Measurements from ENCODE around the gene PARP6. TPM values are rescaled to one million over a fixed set of nuclear protein-coding genes. Genes with fewer than 3 reads are reported as not detected.

Gene PARP6
- total and polyA plus RNA-seq, 2 donors (not counting 1 experiment from before 2014, with no cell fraction given), result 118 to 134 TPM

DNA sequence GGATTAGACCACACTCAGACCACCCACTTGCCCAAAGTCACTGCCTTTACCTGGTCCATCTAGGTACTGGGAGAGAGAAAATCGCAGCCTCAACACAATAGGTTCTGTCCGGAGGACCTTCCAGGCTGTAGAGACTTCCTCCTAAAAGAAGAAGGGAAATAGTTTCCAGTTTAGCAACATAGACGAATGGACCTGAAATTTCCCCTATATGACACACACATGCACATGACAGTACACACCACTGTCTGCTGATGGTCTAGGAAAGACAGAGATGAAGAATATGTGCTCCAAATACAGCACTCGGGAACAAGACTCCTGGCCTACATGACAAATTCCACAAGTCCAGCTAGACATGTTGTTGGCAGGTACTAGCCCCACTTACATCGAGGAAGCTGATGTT, 7.3 kb downstream of the PARP6 start:
- no peak overlapping the region for H3K27ac ChIP-seq (ENCODE audit: low read length in 2 of 2)
- WGBS (ENCODE audit: insufficient coverage), result no CpG with 5 or more reads among the region's 5 CpGs

DNA sequence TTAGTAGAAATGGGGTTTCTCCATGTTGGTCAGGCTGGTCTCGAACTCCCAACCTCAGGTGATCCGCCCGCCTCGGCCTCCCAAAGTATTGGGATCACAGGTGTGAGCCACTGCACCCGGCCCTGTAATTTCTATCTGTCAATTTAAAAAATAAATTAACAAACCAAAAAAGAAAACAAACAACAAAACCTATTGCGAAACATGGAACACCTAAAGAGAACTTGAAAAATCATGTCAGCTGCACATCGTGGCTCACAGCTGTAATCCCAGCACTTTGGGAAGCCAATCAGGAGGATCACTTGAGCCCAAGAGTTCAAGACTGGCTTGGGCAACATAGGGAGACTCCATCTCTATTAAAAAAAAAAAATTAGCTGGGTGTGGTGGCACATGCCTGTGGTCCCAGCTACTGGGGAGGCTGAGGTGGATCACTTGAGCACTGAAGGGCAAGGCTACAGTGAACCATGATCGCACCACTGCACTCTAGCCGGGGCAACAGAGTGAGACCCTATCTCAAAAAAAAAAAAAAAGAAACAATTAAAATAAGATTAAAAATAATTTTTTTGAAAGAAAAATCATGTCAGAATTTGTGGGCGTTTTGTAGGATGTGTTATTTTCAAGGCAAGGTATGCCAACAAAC, 19.6 kb downstream of the PARP6 start:
- TF ChIP-seq, protein P1, sequence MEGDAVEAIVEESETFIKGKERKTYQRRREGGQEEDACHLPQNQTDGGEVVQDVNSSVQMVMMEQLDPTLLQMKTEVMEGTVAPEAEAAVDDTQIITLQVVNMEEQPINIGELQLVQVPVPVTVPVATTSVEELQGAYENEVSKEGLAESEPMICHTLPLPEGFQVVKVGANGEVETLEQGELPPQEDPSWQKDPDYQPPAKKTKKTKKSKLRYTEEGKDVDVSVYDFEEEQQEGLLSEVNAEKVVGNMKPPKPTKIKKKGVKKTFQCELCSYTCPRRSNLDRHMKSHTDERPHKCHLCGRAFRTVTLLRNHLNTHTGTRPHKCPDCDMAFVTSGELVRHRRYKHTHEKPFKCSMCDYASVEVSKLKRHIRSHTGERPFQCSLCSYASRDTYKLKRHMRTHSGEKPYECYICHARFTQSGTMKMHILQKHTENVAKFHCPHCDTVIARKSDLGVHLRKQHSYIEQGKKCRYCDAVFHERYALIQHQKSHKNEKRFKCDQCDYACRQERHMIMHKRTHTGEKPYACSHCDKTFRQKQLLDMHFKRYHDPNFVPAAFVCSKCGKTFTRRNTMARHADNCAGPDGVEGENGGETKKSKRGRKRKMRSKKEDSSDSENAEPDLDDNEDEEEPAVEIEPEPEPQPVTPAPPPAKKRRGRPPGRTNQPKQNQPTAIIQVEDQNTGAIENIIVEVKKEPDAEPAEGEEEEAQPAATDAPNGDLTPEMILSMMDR (IDR thresholded peaks at IDR 0.05), result no peak
- TF ChIP-seq EZH2 (IDR thresholded peaks at IDR 0.05; ENCODE audit: borderline replicate concordance, insufficient read depth, low read depth, low read length, poor library complexity, severe bottlenecking), result no peak
- Histone ChIP-seq H3K27ac (ENCODE audit: low read length in 2 of 2) (no peak overlapping the region), H2AFZ (ENCODE audit: insufficient read depth, low read depth, low read length, poor library complexity, severe bottlenecking) (no peak overlapping the region), H3K4me2 (replicated peaks; ENCODE audit: low read depth, low read length, poor library complexity, severe bottlenecking) (no peak overlapping the region), H3K27me3 (replicated peaks in 1 of 4; ENCODE audit: control extremely low read depth in 1 of 4, control insufficient read depth in 3 of 4, insufficient read depth in 4 of 4, low read length in 3 of 4) (no peaks in the 10 kb centered on the region), H3K9ac (ENCODE audit: low read length) (no peak overlapping the region), H3K79me2 (ENCODE audit: control insufficient read depth, insufficient read depth, low read length) (no peaks in the 10 kb centered on the region), H4K20me1 (ENCODE audit: control insufficient read depth, insufficient read depth, low read length, poor library complexity, severe bottlenecking) (no peaks in the 10 kb centered on the region), H3K4me3 (ENCODE audit: control extremely low read depth in 1 of 5, extremely low read depth in 1 of 5, insufficient read depth in 1 of 5, low read depth in 2 of 5, low read length in 4 of 5) (no peak overlapping the region), H3K36me3 (replicated peaks in 1 of 2; ENCODE audit: control extremely low read depth in 1 of 2, control insufficient read depth in 1 of 2, extremely low read depth in 1 of 2, insufficient read depth in 2 of 2, low read length in 1 of 2) (peaks cover 13 to 80% of the 10 kb centered on the region in 2 experiments), H3K4me1 (ENCODE audit: control insufficient read depth in 2 of 2, insufficient read depth in 2 of 2, low read length in 2 of 2) (no peaks in the 10 kb centered on the region), H3K9me3 (ENCODE audit: control extremely low read depth in 1 of 3, control insufficient read depth in 2 of 3, insufficient read depth in 1 of 3, low read length in 2 of 3) (no peaks in the 10 kb centered on the region)
- intact Hi-C loops (cut with micrococcal nuclease), result no loop called here
- H3K4me3 Mint-ChIP-seq, result no peak overlapping the region
- ChIA-PET POLR2A (no interaction called here), CTCF (no interaction called here)
- no peak overlapping the region for H3K27ac Mint-ChIP-seq
- H3K4me1 Mint-ChIP-seq, result no peaks in the 10 kb centered on the region
- WGBS (ENCODE audit: insufficient coverage), result 94% methylated on average over 6 of the region's 10 CpGs
- ATAC-seq (ENCODE audit: low read depth), result no peak
- no peaks in the 10 kb centered on the region for H3K9me3 Mint-ChIP-seq (ENCODE audit: insufficient read depth)
- no peaks in the 10 kb centered on the region for H3K27me3 Mint-ChIP-seq
- DNase-seq, result no peak

More for the DNA sequence above, 7.3 kb downstream of the PARP6 start:
- Histone ChIP-seq H3K79me2 (ENCODE audit: control insufficient read depth, insufficient read depth, low read length) (no peaks in the 10 kb centered on the region), H3K9me3 (ENCODE audit: control extremely low read depth in 1 of 3, control insufficient read depth in 2 of 3, insufficient read depth in 1 of 3, low read length in 2 of 3) (no peaks in the 10 kb centered on the region), H3K36me3 (replicated peaks in 1 of 2; ENCODE audit: control extremely low read depth in 1 of 2, control insufficient read depth in 1 of 2, extremely low read depth in 1 of 2, insufficient read depth in 2 of 2, low read length in 1 of 2) (peaks cover 15 to 85% of the 10 kb centered on the region in 2 experiments), H3K4me1 (ENCODE audit: control insufficient read depth in 2 of 2, insufficient read depth in 2 of 2, low read length in 2 of 2) (no peaks in the 10 kb centered on the region), H3K4me2 (replicated peaks; ENCODE audit: low read depth, low read length, poor library complexity, severe bottlenecking) (no peak overlapping the region), H4K20me1 (ENCODE audit: control insufficient read depth, insufficient read depth, low read length, poor library complexity, severe bottlenecking) (no peaks in the 10 kb centered on the region), H2AFZ (ENCODE audit: insufficient read depth, low read depth, low read length, poor library complexity, severe bottlenecking) (no peak overlapping the region), H3K9ac (ENCODE audit: low read length) (no peak overlapping the region), H3K27me3 (replicated peaks in 1 of 4; ENCODE audit: control extremely low read depth in 1 of 4, control insufficient read depth in 3 of 4, insufficient read depth in 4 of 4, low read length in 3 of 4) (no peaks in the 10 kb centered on the region), H3K4me3 (ENCODE audit: control extremely low read depth in 1 of 5, extremely low read depth in 1 of 5, insufficient read depth in 1 of 5, low read depth in 2 of 5, low read length in 4 of 5) (no peak overlapping the region)
- POLR2A ChIA-PET, result no interaction called here
- no peak overlapping the region for H3K4me3 Mint-ChIP-seq
- TF ChIP-seq, protein P1 (IDR thresholded peaks at IDR 0.05), result no peak
- TF ChIP-seq EZH2 (IDR thresholded peaks at IDR 0.05; ENCODE audit: borderline replicate concordance, insufficient read depth, low read depth, low read length, poor library complexity, severe bottlenecking), result no peak
- intact Hi-C loops (cut with micrococcal nuclease), result no loop called here
- DNase-seq, result no peak
- peaks cover 5% of the 10 kb centered on the region for H3K4me1 Mint-ChIP-seq
- CTCF ChIA-PET, result interaction anchor here (1.1 to 1.4 kb wide), 2 partner anchors 15 to 65 kb away, joined by 3 read pairs; no protein-coding TSS in a partner anchor
- no peaks in the 10 kb centered on the region for H3K9me3 Mint-ChIP-seq (ENCODE audit: insufficient read depth)
- H3K27ac Mint-ChIP-seq, result no peak overlapping the region
- ATAC-seq (ENCODE audit: low read depth), result no peak
- H3K27me3 Mint-ChIP-seq, result no peaks in the 10 kb centered on the region

Measured in B cell (primary cell).